ENCODE data around the gene IL26.

The IL26 gene, protein sequence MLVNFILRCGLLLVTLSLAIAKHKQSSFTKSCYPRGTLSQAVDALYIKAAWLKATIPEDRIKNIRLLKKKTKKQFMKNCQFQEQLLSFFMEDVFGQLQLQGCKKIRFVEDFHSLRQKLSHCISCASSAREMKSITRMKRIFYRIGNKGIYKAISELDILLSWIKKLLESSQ

DNA sequence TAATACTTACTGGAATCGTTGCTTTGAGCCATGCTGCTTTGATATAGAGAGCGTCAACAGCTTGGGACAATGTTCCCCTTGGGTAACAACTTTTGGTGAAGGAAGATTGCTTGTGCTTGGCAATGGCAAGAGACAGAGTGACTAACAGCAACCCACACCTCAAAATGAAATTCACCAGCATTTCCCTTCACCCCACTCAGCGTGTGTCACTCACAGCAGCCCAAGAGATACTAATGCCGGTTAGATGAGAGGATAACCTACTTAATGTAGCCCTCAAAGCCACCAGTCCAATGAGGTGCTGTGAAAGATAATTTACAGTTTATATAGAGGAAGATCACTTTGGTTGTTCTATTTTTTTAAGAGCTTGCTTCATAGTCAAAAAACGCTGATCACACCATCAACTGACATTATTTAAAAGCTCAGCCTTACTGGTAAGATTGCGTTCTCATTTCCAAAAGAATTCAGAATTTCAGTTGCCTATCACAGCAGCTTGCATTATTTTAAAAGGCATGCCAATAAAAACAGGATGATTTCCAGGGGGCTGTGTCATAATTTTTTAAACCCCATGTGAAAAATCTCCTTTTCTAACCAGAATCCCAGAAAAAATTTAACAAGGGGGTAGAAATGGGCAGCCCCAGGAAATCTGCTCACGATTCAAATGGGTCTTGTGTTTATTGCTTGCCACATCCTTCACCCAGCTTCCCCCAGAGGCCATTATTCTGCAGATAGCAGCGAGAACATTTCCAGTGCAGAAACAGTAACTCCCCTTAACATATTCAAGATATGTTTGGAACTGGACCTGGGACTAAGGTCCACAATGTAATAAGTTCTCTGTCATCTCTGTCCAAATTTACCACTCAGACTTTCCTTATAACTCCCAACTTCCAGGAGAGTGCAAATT is at the start of gene IL26:
TSS of gene IL26 (minus strand) at position 235 of the 901 bp plus-strand sequence. CDS start at position 181, 54 bp downstream.
- no peak for DNase-seq

- DNase-seq, result no peak
Observed at GRCh38 chr12:68272732-68273131, 47.1 kb upstream of the IL26 start.

DNA sequence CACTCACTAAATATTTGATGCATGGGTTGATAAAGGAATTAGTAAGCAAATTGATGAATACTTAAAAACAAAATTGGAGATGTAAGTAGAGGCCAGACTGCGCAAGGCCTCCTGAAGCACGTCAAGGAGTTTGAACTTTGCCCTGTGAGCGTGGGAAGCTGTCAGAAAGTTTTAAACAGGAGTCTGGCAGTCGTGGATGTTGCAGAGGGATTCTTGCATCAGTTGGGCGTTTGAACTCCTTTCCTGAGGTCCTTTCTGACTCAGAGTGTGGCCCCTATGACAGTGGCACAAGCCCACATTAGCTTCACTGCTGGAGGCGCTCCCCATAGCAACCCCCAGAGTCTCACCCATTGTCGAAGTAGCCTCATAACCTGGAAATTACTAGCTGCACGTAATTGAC is 45.7 kb upstream of the IL26 start:
- no peak for DNase-seq

DNA sequence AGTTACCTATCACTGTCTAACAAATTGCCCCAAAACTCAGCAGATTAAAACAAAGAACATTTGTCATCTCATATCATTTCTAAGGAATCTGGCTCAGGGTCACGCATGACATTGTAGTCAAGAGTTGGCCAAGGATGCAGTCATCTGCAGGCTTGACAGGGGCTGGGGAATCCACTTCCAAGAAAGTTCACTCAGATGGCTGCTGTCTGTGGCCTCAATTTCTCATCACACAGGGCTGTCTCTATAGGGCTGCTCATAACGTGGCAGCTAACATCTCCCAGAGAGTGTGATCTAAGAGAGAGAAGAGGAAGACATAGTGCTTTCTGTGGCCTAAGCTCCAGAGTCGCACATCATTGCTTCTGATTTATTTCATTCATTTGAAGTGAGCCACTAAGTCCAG is 44.7 kb upstream of the IL26 start:
- DNase-seq, result no peak

DNA sequence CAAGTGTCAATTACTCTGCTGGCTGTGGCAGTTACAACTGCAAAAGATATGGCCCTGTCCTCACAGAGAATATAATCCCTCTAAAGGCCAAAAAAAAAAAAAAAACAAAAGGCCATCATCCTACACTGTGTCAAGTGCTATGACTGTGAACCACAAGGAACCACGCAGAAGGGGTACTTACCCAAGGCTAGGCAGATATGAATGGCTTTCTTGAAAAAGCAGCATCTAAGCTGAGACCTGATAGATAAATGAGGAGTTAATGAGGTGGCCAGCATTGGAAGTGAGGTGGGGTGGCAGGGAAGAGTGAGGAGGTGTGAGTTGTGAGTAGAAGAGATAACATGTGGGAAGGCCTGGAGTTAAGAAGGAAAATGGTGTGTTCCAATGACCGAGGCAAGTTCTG is 44.2 kb upstream of the IL26 start:
- DNase-seq, result no peak

GRCh38 chr12:68268967-68269366 is 43.4 kb upstream of the IL26 start:
- no peak for DNase-seq

DNA sequence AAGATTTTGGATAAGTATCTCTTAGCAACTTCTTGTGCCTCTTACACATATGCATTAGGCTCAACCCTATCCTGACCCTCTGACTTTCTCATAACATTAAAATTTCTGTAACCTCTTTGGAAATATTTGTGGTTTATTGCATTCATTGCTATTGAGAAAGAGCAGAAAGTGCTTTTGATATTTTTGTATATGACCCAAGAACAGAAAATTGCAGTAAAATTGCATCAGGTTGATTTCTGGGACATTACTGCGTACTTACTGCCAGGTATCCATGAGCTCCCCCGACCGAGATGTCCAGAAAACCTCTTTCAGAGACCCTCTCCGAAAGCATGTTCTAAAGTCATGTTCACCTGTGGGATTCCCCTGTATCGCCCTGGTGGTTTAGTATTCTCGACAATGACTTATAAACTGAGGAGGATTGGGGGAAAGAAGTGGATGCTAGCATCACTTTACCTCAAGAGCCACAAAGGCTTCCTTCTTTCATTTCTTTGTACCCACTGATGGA is 42.3 kb upstream of the IL26 start:
- no peak for DNase-seq

- DNase-seq, result no peak
Observed at GRCh38 chr12:68264857-68265256, 39.2 kb upstream of the IL26 start.

DNA sequence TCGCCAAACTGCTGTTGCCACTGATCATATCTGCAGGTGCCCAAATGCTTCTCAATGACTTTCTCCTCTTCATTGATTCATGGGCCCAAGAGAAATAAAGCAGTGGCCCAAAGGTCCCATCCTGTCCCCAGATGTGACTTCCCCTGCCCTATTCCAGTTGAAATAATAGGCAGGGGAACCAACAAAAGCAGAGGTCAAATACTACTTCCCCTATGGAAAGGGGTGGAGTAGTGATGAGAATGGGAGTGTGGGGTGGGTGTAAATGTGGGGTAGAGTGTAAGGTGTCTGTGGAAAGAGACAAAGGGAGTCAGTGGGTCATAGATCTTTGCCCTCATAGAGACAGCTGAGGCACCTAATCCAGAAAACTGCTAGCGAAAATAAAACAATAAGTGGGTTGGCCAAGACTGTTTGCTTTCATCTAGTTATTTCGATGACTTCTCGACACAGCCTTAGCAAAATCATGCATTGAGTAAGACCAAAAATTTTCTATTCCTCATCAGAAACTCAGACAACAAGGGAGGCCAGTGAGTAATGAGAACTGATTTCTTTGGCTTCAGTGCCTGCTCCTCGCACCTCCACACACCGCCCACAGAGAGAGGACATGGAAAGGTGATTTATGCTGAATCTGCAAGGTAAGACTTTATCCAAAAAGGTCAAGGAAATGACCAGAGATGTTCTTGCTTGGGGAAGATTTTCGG is 38.7 kb upstream of the IL26 start:
- no peak for DNase-seq

DNA sequence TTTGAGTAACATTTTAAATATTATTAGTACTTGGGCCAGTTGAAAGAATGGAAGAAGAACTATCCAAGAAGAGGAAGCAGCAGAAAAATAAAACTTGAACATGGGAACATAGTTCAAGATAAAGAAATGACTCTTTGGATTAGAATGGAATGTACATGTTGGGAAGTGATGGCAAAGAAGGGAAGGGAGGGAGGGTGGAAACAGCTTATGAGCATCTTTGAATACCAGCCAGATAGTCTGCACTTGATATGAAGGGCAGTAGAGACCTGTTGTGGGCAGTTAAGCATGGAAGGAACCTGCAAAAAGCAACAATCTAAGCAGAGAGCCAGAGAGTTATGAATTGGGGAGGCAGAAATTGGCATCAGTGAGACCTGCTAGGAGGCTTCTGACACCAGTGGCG is 37.8 kb upstream of the IL26 start:
- DNase-seq, result no peak

GRCh38 chr12:68261896-68262295 is 36.3 kb upstream of the IL26 start:
- no peak for DNase-seq

DNA sequence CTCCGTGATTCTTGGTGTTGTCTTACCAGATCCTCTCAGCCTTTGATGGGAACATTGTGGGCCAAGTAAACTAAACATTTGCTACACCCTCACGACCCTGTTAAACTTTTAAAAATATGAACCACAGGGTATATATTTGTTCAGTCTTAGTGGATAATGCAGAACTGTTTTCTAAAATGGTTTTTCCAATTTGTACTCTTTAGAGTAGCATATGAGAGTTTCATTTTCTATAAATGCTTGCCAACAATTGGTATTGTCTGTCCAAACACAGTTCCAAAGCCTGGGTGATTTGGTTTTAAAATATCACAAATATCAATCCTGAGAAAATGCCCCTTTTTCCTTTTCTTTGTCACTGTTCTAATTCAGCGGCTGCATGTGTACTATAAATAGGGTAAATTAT is 34.5 kb upstream of the IL26 start:
- no peak for DNase-seq

DNA sequence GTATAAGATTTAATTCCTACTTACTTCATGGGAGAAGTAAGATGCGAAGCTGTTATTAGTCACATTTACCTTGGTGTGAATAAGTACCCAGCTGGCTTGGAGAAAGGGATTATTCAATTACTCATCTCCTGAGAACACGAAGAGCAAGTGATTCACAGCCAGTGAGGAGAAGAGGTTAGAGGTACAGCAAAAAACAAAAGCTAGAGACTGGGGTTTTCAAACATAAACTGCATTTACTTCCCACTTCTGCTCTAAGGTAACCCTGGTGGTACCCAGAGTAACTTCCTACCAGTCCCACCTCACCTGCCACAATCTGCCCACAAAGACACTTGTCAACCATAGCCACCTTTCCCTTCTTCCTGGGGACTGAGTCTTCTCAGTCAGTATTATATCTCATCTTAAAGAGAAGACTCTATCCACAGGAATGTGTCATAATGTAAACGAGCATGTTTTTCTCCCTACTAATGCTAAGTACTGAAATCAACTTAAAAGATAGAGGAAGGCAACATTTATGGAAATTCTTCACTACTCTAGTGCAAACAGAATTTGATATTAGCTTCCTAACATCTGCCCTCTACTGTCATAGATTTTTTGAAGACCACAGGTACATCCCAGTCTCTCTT is 33.8 kb upstream of the IL26 start:
- no peak for DNase-seq

DNA sequence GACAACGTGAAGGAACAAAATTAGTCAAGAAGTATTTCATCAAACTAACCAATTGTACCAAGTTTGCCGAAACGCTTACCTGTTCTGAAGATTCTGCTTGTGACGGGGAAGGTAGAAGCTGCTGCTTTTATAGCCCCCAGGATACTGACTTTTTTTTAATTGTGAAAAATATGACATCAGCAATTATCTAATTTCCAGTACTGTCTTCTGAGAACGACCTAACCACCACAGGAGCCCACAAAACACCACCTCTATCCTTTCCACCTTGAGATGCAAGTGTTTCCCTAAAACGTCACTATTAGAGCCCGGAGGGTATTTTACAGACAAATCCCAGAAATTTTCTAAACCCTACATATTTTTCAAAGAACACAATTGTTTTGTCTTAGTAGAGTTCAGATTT is 27.9 kb upstream of the IL26 start, which contains the start of gene IL22:
TSS of gene IL22 (minus strand) at position 101 of the 400 bp plus-strand sequence. CDS start 156 bp downstream, outside the sequence.
- DNase-seq, result no peak

DNA sequence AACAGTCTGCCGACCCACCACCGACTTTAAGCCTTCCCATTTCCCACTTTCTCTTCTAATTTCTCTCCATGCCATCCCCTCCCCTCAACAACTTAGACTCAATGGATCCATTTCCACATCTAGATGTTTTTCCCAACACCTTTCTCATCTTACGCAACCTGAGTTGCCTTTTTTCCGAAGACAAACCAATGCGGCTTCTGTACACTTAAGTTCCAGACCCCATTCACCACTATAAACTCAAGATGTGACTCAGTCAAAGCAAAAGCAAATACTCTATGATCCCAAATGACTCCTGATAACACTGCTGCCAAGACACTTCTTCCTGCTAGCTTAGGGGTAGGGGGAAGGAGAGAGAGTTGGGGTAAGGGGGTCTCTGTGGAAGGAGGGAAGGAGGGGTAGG is 26.5 kb upstream of the IL26 start:
- no peak for DNase-seq

- DNase-seq, result no peak
Observed at GRCh38 chr12:68250454-68250853, 24.8 kb upstream of the IL26 start.

DNA sequence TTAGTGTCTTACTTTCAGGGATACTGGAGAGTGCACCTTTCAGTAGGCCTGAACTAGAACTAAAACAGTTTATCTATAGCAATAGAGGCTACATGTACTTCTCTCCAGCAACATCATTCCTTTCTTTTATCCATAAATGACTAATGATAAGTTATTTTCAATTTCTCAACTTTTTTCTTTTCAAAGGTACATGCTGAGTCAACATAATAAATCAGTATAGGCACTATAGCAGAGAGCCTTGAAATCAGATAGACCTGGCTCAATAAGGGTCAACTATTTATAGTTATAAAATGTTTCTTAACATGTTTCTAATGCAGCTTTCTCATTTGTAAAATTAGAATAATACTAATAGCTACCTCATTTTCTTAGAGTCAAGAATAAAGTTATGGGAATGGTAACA is 22.2 kb upstream of the IL26 start:
- DNase-seq, result no peak

DNA sequence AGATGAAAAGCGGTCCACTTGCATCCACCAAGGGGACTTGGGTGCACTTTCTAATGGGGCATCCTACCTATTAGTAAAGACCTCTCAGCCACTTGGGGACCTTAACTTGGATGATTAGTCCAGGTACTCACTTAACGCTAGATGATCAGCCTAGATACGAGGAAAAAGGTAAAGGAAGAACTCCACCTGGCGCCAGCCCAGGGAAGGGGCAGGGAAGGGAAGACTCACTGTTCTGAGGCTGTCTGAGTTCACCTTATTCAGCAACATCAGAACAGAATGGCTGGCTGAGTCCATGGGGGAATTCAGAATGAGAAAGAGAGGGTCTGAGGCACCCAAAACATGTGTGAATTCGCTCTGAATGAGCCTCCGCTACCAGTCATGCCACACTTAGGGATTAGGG is 20.7 kb upstream of the IL26 start:
- DNase-seq, result no peak

- DNase-seq, result no peak
Observed at GRCh38 chr12:68245180-68246021, 19.8 kb upstream of the IL26 start.

GRCh38 chr12:68242777-68243176 is 17.2 kb upstream of the IL26 start:
- no peak for DNase-seq

DNA sequence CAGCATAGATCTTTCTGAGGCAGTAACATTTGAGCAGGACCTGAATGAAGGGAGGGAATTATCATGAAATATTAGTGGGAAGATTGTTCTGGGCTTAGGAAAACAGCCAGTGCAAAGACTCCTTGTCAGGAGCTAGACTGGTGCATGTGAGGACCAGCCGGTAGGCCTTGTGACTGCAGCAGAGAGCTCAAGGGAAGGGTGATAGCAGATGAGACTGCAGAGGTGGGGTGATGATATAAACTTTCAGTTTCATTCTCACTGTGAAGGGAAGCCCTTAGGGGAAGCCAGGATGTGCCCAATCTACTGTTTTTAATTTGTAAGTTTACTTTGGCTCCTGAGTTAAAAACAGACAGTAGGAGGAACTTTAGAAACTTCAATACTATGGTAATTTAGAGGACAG is 15.4 kb upstream of the IL26 start:
- peak in 3 of 58 donors; percentile 0 to 14 (median 5) for DNase-seq

Measured in anterior cingulate cortex (tissue), 58 donors.